ENCODE results near the gene ZNF765.
"Not testable (repeated sequence)": the region's sequence is repeated elsewhere in the genome, so short reads cannot be mapped to it uniquely, and the experiment has no call there.

ZNF765 gene

DNA sequence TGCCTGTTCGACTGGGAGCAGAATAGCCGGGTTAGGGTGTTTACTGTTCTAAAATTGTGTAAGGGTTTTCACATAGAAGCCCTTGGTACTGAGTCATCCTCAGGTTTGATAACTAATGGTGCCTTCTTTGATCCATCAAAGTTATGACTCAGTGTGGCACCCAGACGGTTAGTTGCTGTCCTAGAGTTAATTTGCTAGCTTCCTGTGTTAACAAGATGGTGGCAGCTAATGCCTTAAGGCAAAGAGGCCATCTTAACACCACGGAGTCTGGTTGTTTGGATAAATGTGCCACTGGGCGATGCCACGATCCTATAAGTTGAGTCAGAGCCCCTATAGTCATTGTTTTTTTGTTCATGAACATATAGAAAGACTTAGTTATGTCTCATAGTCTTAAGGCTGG lies 80.5 kb downstream of the ZNF765 start:
- H3K27me3 ChIP-seq (ENCODE audit: control insufficient read depth in 1 of 2, insufficient read depth in 2 of 2, low read length in 2 of 2); H3K4me3 ChIP-seq (ENCODE audit: low read depth in 1 of 2, low read length in 2 of 2); H3K9ac ChIP-seq (ENCODE audit: low read depth in 1 of 2, low read length in 2 of 2); H3K27ac ChIP-seq (ENCODE audit: low read depth, low read length); H3K4me1 ChIP-seq (ENCODE audit: control insufficient read depth in 1 of 2, insufficient read depth in 2 of 2, low read length in 2 of 2): not testable (repeated sequence)
- Histone ChIP-seq H3K9me3 (ENCODE audit: control insufficient read depth in 1 of 2, low read length in 2 of 2) (peaks cover 35 to 45% of the 10 kb centered on the region in 2 donors), H3K36me3 (ENCODE audit: control insufficient read depth in 1 of 2, insufficient read depth in 2 of 2, low read length in 2 of 2) (peaks cover 15 to 32% of the 10 kb centered on the region in 2 donors)
